GM12878 (cell line): ENCODE measurements around the gene THSD4. TPM values are rescaled to one million over a fixed set of nuclear protein-coding genes. Genes with fewer than 3 reads are reported as not detected.

Experiments
- ATAC-seq: fragments of 200-7000 bp; cut with Tn5 transposase; 3 replicates; pipeline ENCODE4 v1.9.1; 2020; ENCODE audit warnings: mild to moderate bottlenecking, moderate library complexity
- BruUV-seq: library from RNA; stranded (reverse); fragments of 400-500 nt; replicated peaks from 2 replicates; lab custom pipeline; 2021; lab: Mats Ljungman, UMichigan
- CTCF ChIA-PET: fragments of 300-600 bp; sonication (Branson Sonifier 250); formaldehyde crosslinking; extraction: SDS; loops from one replicate; lab custom pipeline; 2021; ENCODE audit warnings: inconsistent platforms; lab: Yijun Ruan, JAX
- POLR2A ChIA-PET: fragments of 350-600 bp; formaldehyde crosslinking; extraction: SDS; loops from one replicate; lab custom pipeline; 2021; ENCODE audit warnings: inconsistent platforms; lab: Charles Lee
- RAD21 ChIA-PET: fragments of 300-600 bp; sonication (Branson Sonifier 250); formaldehyde crosslinking; loops from one replicate; lab custom pipeline; 2023; ENCODE audit warnings: antibody characterized with exemption; ENCODE audit not compliant: unreplicated experiment; lab: Charles Lee
- SMC1A ChIA-PET: fragments of 300-600 bp; sonication (Branson Sonifier 250); formaldehyde crosslinking; loops from one replicate; lab custom pipeline; 2023; ENCODE audit not compliant: unreplicated experiment, uncharacterized antibody; lab: Charles Lee
- DNase-seq: peaks from one replicate; pipeline ENCODE4 v3.0.0-alpha.2; 2011; ENCODE audit warnings: low read depth, low spot score
- FAIRE-seq: peaks from 3 replicates; lab custom pipeline; 2011; peaks lifted over from hg19 to GRCh38; lab: Jason Lieb, UNC
- H2AFZ ChIP-seq: 2 replicates; pipeline ENCODE4 v1.6.0; 2011; ENCODE audit warnings: low read depth, low read length, control low read depth; ENCODE audit not compliant: control insufficient read depth
- H3K27ac ChIP-seq: 2 replicates; pipeline ENCODE4 v1.5.1; 2011; ENCODE audit warnings: control low read depth; ENCODE audit not compliant: control insufficient read depth, insufficient read depth
- H3K27me3 ChIP-seq, 2 experiments: replicated peaks in 1 of 2; 2 replicates each; pipeline versions ENCODE4 v1.6.0 to v1.6.1; 2011; ENCODE audit warnings: low read length in 1 of 2; ENCODE audit not compliant: control insufficient read depth in 2 of 2, insufficient read depth in 2 of 2
- H3K36me3 ChIP-seq, 2 experiments: 2 replicates each; pipeline ENCODE4 v1.5.1; 2011; ENCODE audit warnings: low read length in 1 of 2; ENCODE audit not compliant: control insufficient read depth in 2 of 2, insufficient read depth in 2 of 2
- H3K4me1 ChIP-seq: 2 replicates; pipeline ENCODE4 v1.6.1; 2011; ENCODE audit warnings: mild to moderate bottlenecking, low read length, moderate library complexity, mixed read lengths; ENCODE audit not compliant: control insufficient read depth, insufficient read depth
- H3K4me2 ChIP-seq: 2 replicates; pipeline ENCODE4 v1.6.0; 2011; ENCODE audit warnings: control low read depth; ENCODE audit not compliant: control insufficient read depth, insufficient read depth
- H3K4me3 ChIP-seq: fragments of 200-600 bp; sonication (generic); 2 replicates; pipeline ENCODE4 v1.5.1; 2016
- H3K79me2 ChIP-seq: 2 replicates; pipeline ENCODE4 v1.6.0; 2011; ENCODE audit warnings: low read length; ENCODE audit not compliant: control insufficient read depth, insufficient read depth
- H3K9ac ChIP-seq: 2 replicates; pipeline ENCODE4 v1.8.0; 2011; ENCODE audit warnings: low read length, control low read depth, mixed read lengths; ENCODE audit not compliant: control insufficient read depth, insufficient read depth
- H3K9me3 ChIP-seq: replicated peaks from 3 replicates; pipeline ENCODE4 v1.5.1; 2011; ENCODE audit warnings: mild to moderate bottlenecking, low read length; ENCODE audit not compliant: control insufficient read depth, insufficient read depth
- H4K20me1 ChIP-seq: 2 replicates; pipeline ENCODE4 v1.6.0; 2011; ENCODE audit not compliant: control insufficient read depth, insufficient read depth
- ESRRA ChIP-seq: IDR thresholded peaks from 2 replicates; pipeline ENCODE4 v1.6.1; 2012; ENCODE audit warnings: mild to moderate bottlenecking, low read length, improper control_type of control experiment
- LARP7 ChIP-seq: fragments of 450-650 bp; IDR thresholded peaks from 2 replicates; pipeline ENCODE4 v1.6.1; 2017; ENCODE audit warnings: mild to moderate bottlenecking
- MEF2A ChIP-seq: IDR thresholded peaks from 2 replicates; pipeline ENCODE4 v1.6.1; 2011; ENCODE audit warnings: low read depth, mild to moderate bottlenecking, low read length, moderate library complexity; ENCODE audit not compliant: insufficient read depth
- NFYA ChIP-seq: IDR thresholded peaks from 2 replicates; pipeline ENCODE4 v1.6.1; 2011; ENCODE audit warnings: low read depth, mild to moderate bottlenecking, low read length, improper control_type of control experiment, borderline replicate concordance
- NR2C1 ChIP-seq: fragments of 450-650 bp; IDR thresholded peaks from 2 replicates; pipeline ENCODE4 v1.6.1; 2017; ENCODE audit warnings: antibody characterized with exemption, mild to moderate bottlenecking, moderate library complexity
- SMC3 ChIP-seq: IDR thresholded peaks from 2 replicates; pipeline ENCODE4 v1.6.1; 2011; ENCODE audit warnings: low read length, improper control_type of control experiment, borderline replicate concordance
- SP1 ChIP-seq: IDR thresholded peaks from one replicate; pipeline ENCODE4 v1.6.1; 2011; ENCODE audit warnings: low read depth, low read length
- STAT3 ChIP-seq: IDR thresholded peaks from 2 replicates; pipeline ENCODE4 v1.6.1; 2011; ENCODE audit warnings: low read depth, low read length, improper control_type of control experiment
- ZNF24 ChIP-seq: fragments of 450-650 bp; IDR thresholded peaks from 2 replicates; pipeline ENCODE4 v1.6.1; 2017; ENCODE audit warnings: antibody characterized with exemption, mild to moderate bottlenecking
- WGBS: methylation state at CpG from one replicate; pipeline ENCODE4 v1.1.6; 2016; ENCODE audit warnings: low lambda C conversion rate; ENCODE audit not compliant: insufficient replicate concordance, insufficient coverage; ENCODE audit errors: missing lambda C conversion rate; 5-methylcytosine and 5-hydroxymethylcytosine counted together
- in situ Hi-C: fragments of 300-500 bp; cut with MboI; formaldehyde crosslinking; loops from 9 replicates; pipeline ENCODE4 v1.14.3; 2018; ENCODE audit warnings: mixed read lengths
- intact Hi-C: fragments of 100-400 bp; cut with micrococcal nuclease; formaldehyde crosslinking; loops from one replicate; pipeline ENCODE4 v1.14.2; 2022; ENCODE audit not compliant: unreplicated experiment
- polyA plus RNA-seq, 11 experiments: library from polyadenylated mRNA; depleted of rRNA in 4 of 11; unstranded in 6 of 11; stranded (reverse) in 5 of 11; fragments of >200 nt; fragmentation: Nextera tagmentation in 4 of 11; fragmentation: Illumina TruSeq in 1 of 11; extraction: Ambion mirVana in 4 of 11; extraction: Trizol in 1 of 11; gene quantifications; 1 replicate in 1 of 11; 2 replicates in 10 of 11; pipeline versions ENCODE4 v1.2.1 to v1.2.3, GENCODE V29; 2011 to 2016; ENCODE audit warnings: inconsistent platforms in 2 of 11, missing spikeins in 2 of 11, low read depth in 1 of 11
- total RNA-seq, 4 experiments: library from RNA; depleted of rRNA in 3 of 4; stranded (reverse); fragments of >200 nt in 3 of 4; fragmentation: Illumina TruSeq in 1 of 4; extraction: Trizol in 1 of 4; gene quantifications; 2 replicates each; pipeline versions ENCODE4 v1.2.1 to v1.2.3, GENCODE V29; 2013 to 2021
- TF ChIP-seq, protein P1 (sequence below): fragments of 450-650 bp; IDR thresholded peaks from 2 replicates; pipeline ENCODE4 v1.6.1; 2017; ENCODE audit warnings: borderline replicate concordance
- TF ChIP-seq, protein P2 (sequence below): IDR thresholded peaks from 2 replicates; pipeline ENCODE4 v1.6.1; 2011; ENCODE audit warnings: mild to moderate bottlenecking, low read depth, low read length, moderate library complexity; ENCODE audit not compliant: insufficient replicate concordance

THSD4 gene
- total and polyA plus RNA-seq, 10 of the 15 experiments (the other 5 are each of a cell fraction or from before 2014, with no cell fraction given), result 0.04 to 0.13 (median 0.05) TPM; not detected in 7

DNA sequence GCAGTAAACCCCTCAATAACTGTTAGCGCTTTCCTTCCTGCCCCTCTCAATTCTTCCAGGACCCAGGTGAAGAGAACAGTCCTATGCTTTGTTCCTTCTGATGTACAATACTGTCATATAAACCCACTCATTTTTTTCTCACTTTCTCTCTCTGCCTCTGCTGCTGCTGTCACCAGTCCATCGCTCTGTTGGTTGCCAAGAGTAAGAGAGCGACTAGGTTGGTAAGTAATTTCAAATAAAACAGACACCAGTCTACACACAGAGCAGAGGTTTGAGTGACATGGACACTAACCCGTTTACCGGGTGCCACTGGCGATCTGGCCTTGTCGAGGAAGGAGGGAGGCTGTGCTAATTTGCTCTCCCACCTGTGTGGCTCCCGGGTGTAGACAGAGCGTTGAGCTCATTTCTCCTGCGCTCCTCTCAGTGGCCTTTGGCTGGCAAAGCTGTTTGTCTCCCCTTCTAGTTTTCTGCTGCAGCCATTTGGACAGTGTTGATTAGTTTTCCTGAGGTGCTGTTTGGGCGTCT is 215.4 kb downstream of the THSD4 start:
- no peak overlapping the region for H3K27ac ChIP-seq
- H3K4me3 ChIP-seq, result no peak overlapping the region
- FAIRE-seq, result no peak
- H3K9ac ChIP-seq, result no peak overlapping the region
- 34% methylated on average over 11 of the region's 11 CpGs for WGBS
- DNase-seq, result no peak
- intact Hi-C loops (no loop called here), in situ Hi-C loops (no loop called here)
- no peak for ATAC-seq
- H3K4me1 ChIP-seq, result peaks cover 3% of the 10 kb centered on the region
- no peaks in the 10 kb centered on the region for H3K79me2 ChIP-seq
- no peaks in the 10 kb centered on the region for H3K36me3 ChIP-seq
- TF ChIP-seq, protein P1, sequence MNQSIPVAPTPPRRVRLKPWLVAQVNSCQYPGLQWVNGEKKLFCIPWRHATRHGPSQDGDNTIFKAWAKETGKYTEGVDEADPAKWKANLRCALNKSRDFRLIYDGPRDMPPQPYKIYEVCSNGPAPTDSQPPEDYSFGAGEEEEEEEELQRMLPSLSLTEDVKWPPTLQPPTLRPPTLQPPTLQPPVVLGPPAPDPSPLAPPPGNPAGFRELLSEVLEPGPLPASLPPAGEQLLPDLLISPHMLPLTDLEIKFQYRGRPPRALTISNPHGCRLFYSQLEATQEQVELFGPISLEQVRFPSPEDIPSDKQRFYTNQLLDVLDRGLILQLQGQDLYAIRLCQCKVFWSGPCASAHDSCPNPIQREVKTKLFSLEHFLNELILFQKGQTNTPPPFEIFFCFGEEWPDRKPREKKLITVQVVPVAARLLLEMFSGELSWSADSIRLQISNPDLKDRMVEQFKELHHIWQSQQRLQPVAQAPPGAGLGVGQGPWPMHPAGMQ, result no peak
- TF ChIP-seq ESRRA (no peak), NR2C1 (no peak), SMC3 (no peak), MEF2A (no peak), NFYA (no peak), ZNF24 (no peak), SP1 (no peak), LARP7 (no peak), STAT3 (no peak)
- TF ChIP-seq, protein P2, sequence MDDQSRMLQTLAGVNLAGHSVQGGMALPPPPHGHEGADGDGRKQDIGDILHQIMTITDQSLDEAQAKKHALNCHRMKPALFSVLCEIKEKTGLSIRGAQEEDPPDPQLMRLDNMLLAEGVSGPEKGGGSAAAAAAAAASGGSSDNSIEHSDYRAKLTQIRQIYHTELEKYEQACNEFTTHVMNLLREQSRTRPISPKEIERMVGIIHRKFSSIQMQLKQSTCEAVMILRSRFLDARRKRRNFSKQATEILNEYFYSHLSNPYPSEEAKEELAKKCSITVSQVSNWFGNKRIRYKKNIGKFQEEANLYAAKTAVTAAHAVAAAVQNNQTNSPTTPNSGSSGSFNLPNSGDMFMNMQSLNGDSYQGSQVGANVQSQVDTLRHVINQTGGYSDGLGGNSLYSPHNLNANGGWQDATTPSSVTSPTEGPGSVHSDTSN, result no peak
- H3K27me3 ChIP-seq, result no peaks in the 10 kb centered on the region
- ChIA-PET SMC1A (interaction anchor here (0.8 kb wide), 1 partner anchor 20 kb away, joined by 3 read pairs; no protein-coding TSS in a partner anchor), CTCF (no interaction called here), POLR2A (no interaction called here), RAD21 (no interaction called here)
- no peak overlapping the region for H2AFZ ChIP-seq
- H4K20me1 ChIP-seq, result no peaks in the 10 kb centered on the region
- no peak overlapping the region for H3K4me2 ChIP-seq
- no TSS peak for BruUV-seq
- no peaks in the 10 kb centered on the region for H3K9me3 ChIP-seq
